ENCODE measurements around the gene IGSF10. TPM values are rescaled to one million over a fixed set of nuclear protein-coding genes. Genes with fewer than 3 reads are reported as not detected.

IGSF10 gene
- total and polyA plus RNA-seq, 2 donors (not counting 1 experiment from before 2014, with no cell fraction given) = 0.03 TPM; not detected in 1

DNA sequence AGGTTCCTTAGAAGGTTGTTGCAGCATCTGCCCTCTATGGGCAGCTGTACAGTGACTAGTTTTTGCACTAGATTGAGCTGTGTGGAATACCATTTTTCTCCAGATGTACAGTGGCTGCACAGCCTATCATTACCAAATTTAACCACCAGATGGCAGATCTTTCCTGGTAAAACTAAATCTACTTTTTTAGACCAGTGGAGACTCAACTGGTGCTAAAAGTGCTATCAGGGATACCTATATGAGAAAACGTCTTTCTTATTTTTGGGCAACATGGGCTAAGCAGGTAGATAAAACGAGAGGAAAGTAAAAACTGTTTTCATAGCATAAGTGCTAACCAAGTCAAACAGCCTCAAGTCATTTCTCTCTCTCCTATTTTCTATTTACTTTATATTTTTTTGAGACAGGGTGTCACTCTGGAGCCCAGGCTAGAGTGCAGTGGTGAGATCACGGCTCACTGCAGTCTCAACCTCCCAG lies 21.2 kb downstream of the IGSF10 start:
- Histone ChIP-seq H3K4me3 (ENCODE audit: control extremely low read depth in 1 of 5, extremely low read depth in 1 of 5, insufficient read depth in 1 of 5, low read depth in 2 of 5, low read length in 4 of 5) (no peak overlapping the region), H3K27me3 (replicated peaks in 1 of 4; ENCODE audit: control extremely low read depth in 1 of 4, control insufficient read depth in 3 of 4, insufficient read depth in 4 of 4, low read length in 3 of 4) (no peaks in the 10 kb centered on the region), H3K27ac (ENCODE audit: low read length in 2 of 2) (no peak overlapping the region), H3K36me3 (replicated peaks in 1 of 2; ENCODE audit: control extremely low read depth in 1 of 2, control insufficient read depth in 1 of 2, extremely low read depth in 1 of 2, insufficient read depth in 2 of 2, low read length in 1 of 2) (no peaks in the 10 kb centered on the region), H3K4me2 (replicated peaks; ENCODE audit: low read depth, low read length, poor library complexity, severe bottlenecking) (no peak overlapping the region), H3K9ac (ENCODE audit: low read length) (no peak overlapping the region), H3K79me2 (ENCODE audit: control insufficient read depth, insufficient read depth, low read length) (no peaks in the 10 kb centered on the region), H2AFZ (ENCODE audit: insufficient read depth, low read depth, low read length, poor library complexity, severe bottlenecking) (no peak overlapping the region), H3K4me1 (ENCODE audit: control insufficient read depth in 2 of 2, insufficient read depth in 2 of 2, low read length in 2 of 2) (no peaks in the 10 kb centered on the region), H4K20me1 (ENCODE audit: control insufficient read depth, insufficient read depth, low read length, poor library complexity, severe bottlenecking) (no peaks in the 10 kb centered on the region), H3K9me3 (ENCODE audit: control extremely low read depth in 1 of 3, control insufficient read depth in 2 of 3, insufficient read depth in 1 of 3, low read length in 2 of 3) (no peaks in the 10 kb centered on the region)
- TF ChIP-seq, protein P1, sequence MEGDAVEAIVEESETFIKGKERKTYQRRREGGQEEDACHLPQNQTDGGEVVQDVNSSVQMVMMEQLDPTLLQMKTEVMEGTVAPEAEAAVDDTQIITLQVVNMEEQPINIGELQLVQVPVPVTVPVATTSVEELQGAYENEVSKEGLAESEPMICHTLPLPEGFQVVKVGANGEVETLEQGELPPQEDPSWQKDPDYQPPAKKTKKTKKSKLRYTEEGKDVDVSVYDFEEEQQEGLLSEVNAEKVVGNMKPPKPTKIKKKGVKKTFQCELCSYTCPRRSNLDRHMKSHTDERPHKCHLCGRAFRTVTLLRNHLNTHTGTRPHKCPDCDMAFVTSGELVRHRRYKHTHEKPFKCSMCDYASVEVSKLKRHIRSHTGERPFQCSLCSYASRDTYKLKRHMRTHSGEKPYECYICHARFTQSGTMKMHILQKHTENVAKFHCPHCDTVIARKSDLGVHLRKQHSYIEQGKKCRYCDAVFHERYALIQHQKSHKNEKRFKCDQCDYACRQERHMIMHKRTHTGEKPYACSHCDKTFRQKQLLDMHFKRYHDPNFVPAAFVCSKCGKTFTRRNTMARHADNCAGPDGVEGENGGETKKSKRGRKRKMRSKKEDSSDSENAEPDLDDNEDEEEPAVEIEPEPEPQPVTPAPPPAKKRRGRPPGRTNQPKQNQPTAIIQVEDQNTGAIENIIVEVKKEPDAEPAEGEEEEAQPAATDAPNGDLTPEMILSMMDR (IDR thresholded peaks at IDR 0.05) = peak; percentile 87
- TF ChIP-seq EZH2 (IDR thresholded peaks at IDR 0.05; ENCODE audit: borderline replicate concordance, insufficient read depth, low read depth, low read length, poor library complexity, severe bottlenecking) = no peak
- DNase-seq = peak; percentile 61
- ChIA-PET POLR2A (no interaction called here), CTCF (interaction anchor here (0.6 to 6.1 kb wide), 24 partner anchors 8 to 1084 kb away, joined by 3 to 47 read pairs (median 4); no protein-coding TSS in a partner anchor)
- H3K9me3 Mint-ChIP-seq (ENCODE audit: insufficient read depth) = no peaks in the 10 kb centered on the region
- WGBS (ENCODE audit: insufficient coverage) = 80% methylated on average over 1 of the region's 3 CpGs
- no peak overlapping the region for H3K4me3 Mint-ChIP-seq
- H3K27ac Mint-ChIP-seq = no peak overlapping the region
- no peaks in the 10 kb centered on the region for H3K27me3 Mint-ChIP-seq
- ATAC-seq (ENCODE audit: low read depth) = peak; percentile 80
- intact Hi-C loops (cut with micrococcal nuclease) = loop anchor here (1.0 to 2.0 kb wide), 5 partner anchors 61 to 1135 kb away; no protein-coding TSS in a partner anchor
- peaks cover 2% of the 10 kb centered on the region for H3K4me1 Mint-ChIP-seq

GRCh38 chr3:151437906-151438305 lies 23.0 kb downstream of the IGSF10 start:
- CTCF ChIA-PET = interaction anchor here (0.7 to 6.1 kb wide), 7 partner anchors 11 to 1136 kb away, joined by 3 to 47 read pairs (median 7); no protein-coding TSS in a partner anchor
- POLR2A ChIA-PET = no interaction called here
- ATAC-seq (ENCODE audit: low read depth) (no peak), DNase-seq (no peak)
- Mint-ChIP-seq H3K9me3 (ENCODE audit: insufficient read depth) (no peaks in the 10 kb centered on the region), H3K4me1 (peaks cover 12% of the 10 kb centered on the region), H3K27me3 (no peaks in the 10 kb centered on the region), H3K4me3 (no peak overlapping the region), H3K27ac (no peak overlapping the region)
- Histone ChIP-seq H3K9me3 (ENCODE audit: control extremely low read depth in 1 of 3, control insufficient read depth in 2 of 3, insufficient read depth in 1 of 3, low read length in 2 of 3) (no peaks in the 10 kb centered on the region), H3K4me1 (ENCODE audit: control insufficient read depth in 2 of 2, insufficient read depth in 2 of 2, low read length in 2 of 2) (no peaks in the 10 kb centered on the region), H3K4me2 (replicated peaks; ENCODE audit: low read depth, low read length, poor library complexity, severe bottlenecking) (no peak overlapping the region), H3K27ac (ENCODE audit: low read length in 2 of 2) (no peak overlapping the region), H3K79me2 (ENCODE audit: control insufficient read depth, insufficient read depth, low read length) (no peaks in the 10 kb centered on the region), H2AFZ (ENCODE audit: insufficient read depth, low read depth, low read length, poor library complexity, severe bottlenecking) (no peak overlapping the region), H3K9ac (ENCODE audit: low read length) (no peak overlapping the region), H3K4me3 (ENCODE audit: control extremely low read depth in 1 of 5, extremely low read depth in 1 of 5, insufficient read depth in 1 of 5, low read depth in 2 of 5, low read length in 4 of 5) (no peak overlapping the region), H3K36me3 (replicated peaks in 1 of 2; ENCODE audit: control extremely low read depth in 1 of 2, control insufficient read depth in 1 of 2, extremely low read depth in 1 of 2, insufficient read depth in 2 of 2, low read length in 1 of 2) (no peaks in the 10 kb centered on the region), H3K27me3 (replicated peaks in 1 of 4; ENCODE audit: control extremely low read depth in 1 of 4, control insufficient read depth in 3 of 4, insufficient read depth in 4 of 4, low read length in 3 of 4) (no peaks in the 10 kb centered on the region), H4K20me1 (ENCODE audit: control insufficient read depth, insufficient read depth, low read length, poor library complexity, severe bottlenecking) (no peaks in the 10 kb centered on the region)
- WGBS (ENCODE audit: insufficient coverage) = 94% methylated on average over 4 of the region's 6 CpGs
- intact Hi-C loops (cut with micrococcal nuclease) = loop anchor here (2.0 kb wide), 2 partner anchors 59 to 1087 kb away; no protein-coding TSS in a partner anchor
- TF ChIP-seq EZH2 (IDR thresholded peaks at IDR 0.05; ENCODE audit: borderline replicate concordance, insufficient read depth, low read depth, low read length, poor library complexity, severe bottlenecking) = no peak
- TF ChIP-seq, protein P1 (IDR thresholded peaks at IDR 0.05) = no peak

All from B cell (primary cell).